Vagina (tissue), 2 donors: ENCODE measurements around the gene KDM7A.
"Not testable (repeated sequence)": the region's sequence is repeated elsewhere in the genome, so short reads cannot be mapped to it uniquely, and the experiment has no call there.

Experiments
- POLR2AphosphoS5 ChIP-seq, 2 donors: sonication (generic); formaldehyde crosslinking; IDR thresholded peaks; one replicate each; pipeline ENCODE4 v1.9.0; 2017; ENCODE audit warnings: antibody characterized with exemption in 2 of 2, mild to moderate bottlenecking in 2 of 2, low read depth in 1 of 2; ENCODE audit not compliant: insufficient read depth in 1 of 2
- TF ChIP-seq, protein P1 (sequence below), 3 experiments: fragments of 450-650 bp in 2 of 3; fragments of 200-600 bp in 1 of 3; sonication (generic) in 1 of 3; IDR thresholded peaks; one replicate each; pipeline ENCODE4 v1.5.1; 2017 to 2019; ENCODE audit warnings: antibody characterized with exemption in 3 of 3, mild to moderate bottlenecking in 2 of 3, moderate library complexity in 2 of 3

GRCh38 chr7:140162081-140162480 is 14.7 kb downstream of the KDM7A start:
- not testable (repeated sequence) for TF ChIP-seq POLR2AphosphoS5 (IDR thresholded peaks at IDR 0.05; ENCODE audit: insufficient read depth in 1 of 2, low read depth in 1 of 2)
- TF ChIP-seq, protein P1, sequence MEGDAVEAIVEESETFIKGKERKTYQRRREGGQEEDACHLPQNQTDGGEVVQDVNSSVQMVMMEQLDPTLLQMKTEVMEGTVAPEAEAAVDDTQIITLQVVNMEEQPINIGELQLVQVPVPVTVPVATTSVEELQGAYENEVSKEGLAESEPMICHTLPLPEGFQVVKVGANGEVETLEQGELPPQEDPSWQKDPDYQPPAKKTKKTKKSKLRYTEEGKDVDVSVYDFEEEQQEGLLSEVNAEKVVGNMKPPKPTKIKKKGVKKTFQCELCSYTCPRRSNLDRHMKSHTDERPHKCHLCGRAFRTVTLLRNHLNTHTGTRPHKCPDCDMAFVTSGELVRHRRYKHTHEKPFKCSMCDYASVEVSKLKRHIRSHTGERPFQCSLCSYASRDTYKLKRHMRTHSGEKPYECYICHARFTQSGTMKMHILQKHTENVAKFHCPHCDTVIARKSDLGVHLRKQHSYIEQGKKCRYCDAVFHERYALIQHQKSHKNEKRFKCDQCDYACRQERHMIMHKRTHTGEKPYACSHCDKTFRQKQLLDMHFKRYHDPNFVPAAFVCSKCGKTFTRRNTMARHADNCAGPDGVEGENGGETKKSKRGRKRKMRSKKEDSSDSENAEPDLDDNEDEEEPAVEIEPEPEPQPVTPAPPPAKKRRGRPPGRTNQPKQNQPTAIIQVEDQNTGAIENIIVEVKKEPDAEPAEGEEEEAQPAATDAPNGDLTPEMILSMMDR (IDR thresholded peaks at IDR 0.05), result not testable (repeated sequence)
